Hindlimb muscle (tissue), 1 donor: ENCODE data around the gene NEDD4. TPM values are rescaled to one million over a fixed set of nuclear protein-coding genes. Genes with fewer than 3 reads are reported as not detected.
"Not testable (repeated sequence)": the region's sequence is repeated elsewhere in the genome, so short reads cannot be mapped to it uniquely, and the experiment has no call there.

ENCODE experiments used
- DNase-seq: peaks from one replicate; pipeline ENCODE4 v3.0.0-alpha.2; 2013
- polyA plus RNA-seq: library from polyadenylated mRNA; unstranded; fragments of 120-200 nt; gene quantifications from one replicate; pipeline ENCODE4 v1.2.1, GENCODE V29; 2013; ENCODE audit not compliant: insufficient read length

The NEDD4 gene
- polyA plus RNA-seq, 1 donor = 9.0 TPM

- DNase-seq = peak; percentile 14
These were observed 169.6 kb downstream of the NEDD4 start for GRCh38 chr15:55823699-55824340.

- DNase-seq = peak; percentile 20
These were observed 170.2 kb downstream of the NEDD4 start for GRCh38 chr15:55823191-55823670.

GRCh38 chr15:55821740-55822139 lies 171.7 kb downstream of the NEDD4 start:
- DNase-seq = not testable (repeated sequence)

- no peak for DNase-seq
These were observed 173.4 kb downstream of the NEDD4 start for GRCh38 chr15:55820043-55820442.

GRCh38 chr15:55819397-55820034 lies 173.9 kb downstream of the NEDD4 start:
- DNase-seq = no peak

- no peak for DNase-seq
These were observed 177.4 kb downstream of the NEDD4 start for GRCh38 chr15:55816017-55816416.

GRCh38 chr15:55802600-55803376 lies 190.6 kb downstream of the NEDD4 start:
- DNase-seq = no peak

GRCh38 chr15:55800216-55800615 lies 193.2 kb downstream of the NEDD4 start:
- DNase-seq = no peak

- no peak for DNase-seq
These were observed 193.9 kb downstream of the NEDD4 start for GRCh38 chr15:55799291-55800212.

GRCh38 chr15:55796321-55796965 lies 197.0 kb downstream of the NEDD4 start:
- no peak for DNase-seq

GRCh38 chr15:55795031-55795430 lies 198.4 kb downstream of the NEDD4 start:
- DNase-seq = no peak

GRCh38 chr15:55791551-55792400 lies 201.6 kb downstream of the NEDD4 start:
- no peak for DNase-seq

GRCh38 chr15:55789066-55789660 lies 204.2 kb downstream of the NEDD4 start:
- DNase-seq = no peak

GRCh38 chr15:55786341-55786740 lies 207.1 kb downstream of the NEDD4 start:
- no peak for DNase-seq

GRCh38 chr15:55785593-55785992 lies 207.8 kb downstream of the NEDD4 start:
- not testable (repeated sequence) for DNase-seq

GRCh38 chr15:55784286-55784685 lies 209.1 kb downstream of the NEDD4 start:
- DNase-seq = no peak

- no peak for DNase-seq
These were observed 210.5 kb downstream of the NEDD4 start for GRCh38 chr15:55782901-55783300.

- no peak for DNase-seq
These were observed 213.1 kb downstream of the NEDD4 start for GRCh38 chr15:55780292-55780691.

GRCh38 chr15:55778932-55779331 lies 214.5 kb downstream of the NEDD4 start:
- no peak for DNase-seq
